HG03565 (cell line): ENCODE data around the gene FAM120B.
"Not testable (repeated sequence)": the region's sequence is repeated elsewhere in the genome, so short reads cannot be mapped to it uniquely, and the experiment has no call there.

Source experiments
- ATAC-seq: cut with Tn5 transposase; IDR thresholded peaks from one replicate; pipeline ENCODE4 v1.9.1; 2021; ENCODE audit warnings: mild to moderate bottlenecking, moderate library complexity; ENCODE audit not compliant: unreplicated experiment

The FAM120B gene

DNA sequence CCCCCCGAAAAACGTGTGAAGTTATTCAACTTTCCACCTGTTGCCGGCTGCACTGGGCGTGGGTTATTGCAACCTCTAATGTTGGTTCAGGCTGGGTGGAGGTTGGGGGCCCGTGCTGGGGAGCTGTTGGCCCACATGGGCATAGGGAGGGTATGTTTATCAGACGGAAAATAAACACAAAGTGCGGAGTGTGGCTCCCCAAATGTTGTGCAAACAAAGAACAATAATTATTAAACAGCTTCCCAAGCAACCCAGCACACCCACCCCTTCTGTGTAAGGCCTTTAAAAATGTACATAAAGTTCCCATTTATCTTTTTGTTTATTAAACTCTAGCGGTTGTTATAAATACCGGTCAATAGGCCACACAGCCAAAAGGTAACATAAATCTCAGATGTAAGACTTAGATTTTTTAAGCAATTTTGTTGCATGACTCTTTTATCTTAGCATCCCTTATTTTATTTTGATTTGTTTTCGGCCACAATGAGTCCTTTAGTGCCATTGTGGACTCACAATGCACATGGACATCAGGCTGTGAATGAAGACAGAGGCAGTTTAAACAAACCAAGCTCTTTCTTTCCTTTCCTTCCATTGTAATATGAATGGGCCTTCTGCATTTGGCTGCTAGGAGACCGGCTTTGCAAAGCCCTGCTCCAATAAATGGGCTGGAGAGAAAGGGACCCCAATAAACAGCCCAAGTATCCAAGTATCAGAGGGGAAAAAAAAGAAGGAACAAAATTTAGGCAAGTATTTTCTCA is 8.8 kb upstream of the FAM120B start:
- ATAC-seq, result no peak

- ATAC-seq, result no peak
Measured at GRCh38 chr6:170298688-170299087, 7.9 kb upstream of the FAM120B start.

DNA sequence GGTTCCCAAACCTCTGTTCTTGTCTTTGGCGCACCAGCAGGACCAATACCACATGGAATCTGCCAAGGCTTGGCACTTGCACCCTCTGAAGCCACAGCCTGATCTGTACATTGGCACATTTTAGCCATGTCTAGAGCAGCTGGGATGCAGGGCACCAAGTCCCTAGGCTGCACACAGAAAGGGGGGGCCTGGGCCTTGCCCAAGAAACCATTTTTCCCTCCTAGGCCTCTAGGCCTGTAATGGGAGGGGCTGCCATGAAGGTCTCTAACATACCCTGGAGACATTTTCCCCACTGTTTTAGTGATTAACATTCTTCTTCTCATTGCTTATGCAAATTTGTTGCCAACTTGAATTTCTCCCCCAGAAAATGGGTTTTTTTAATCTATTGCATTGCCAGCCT is 5.4 kb upstream of the FAM120B start:
- no peak for ATAC-seq

DNA sequence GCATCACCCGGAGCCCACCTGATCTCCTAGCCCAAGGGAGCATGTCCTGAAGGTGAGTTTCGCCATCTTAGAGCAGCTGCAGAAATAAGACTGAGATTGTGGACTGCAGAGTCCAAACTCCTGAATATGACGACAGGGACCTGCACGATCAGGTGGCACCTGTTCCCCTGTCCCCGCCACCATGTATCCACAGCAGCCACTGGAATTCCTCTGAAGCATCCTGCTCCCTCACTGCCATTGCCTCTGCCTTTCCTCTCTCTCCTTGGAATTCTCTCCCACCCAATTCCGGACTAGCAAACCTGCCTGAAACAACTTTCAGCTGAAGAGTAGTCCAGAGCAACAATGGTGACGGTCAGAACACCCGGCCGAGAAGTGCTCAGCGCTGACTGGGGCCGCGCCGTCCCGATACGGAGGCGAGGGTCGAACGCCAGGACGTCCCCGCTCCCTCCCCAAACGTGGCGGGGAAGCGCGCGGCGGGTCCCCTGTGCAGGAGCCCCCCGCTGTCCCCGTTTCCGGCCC is 694 bp upstream of the FAM120B start:
- no peak for ATAC-seq

GRCh38 chr6:170307080-170307545 is 555 bp downstream of the FAM120B start:
- ATAC-seq, result no peak

- ATAC-seq, result no peak
Measured at GRCh38 chr6:170308761-170309160, 2.2 kb downstream of the FAM120B start.

DNA sequence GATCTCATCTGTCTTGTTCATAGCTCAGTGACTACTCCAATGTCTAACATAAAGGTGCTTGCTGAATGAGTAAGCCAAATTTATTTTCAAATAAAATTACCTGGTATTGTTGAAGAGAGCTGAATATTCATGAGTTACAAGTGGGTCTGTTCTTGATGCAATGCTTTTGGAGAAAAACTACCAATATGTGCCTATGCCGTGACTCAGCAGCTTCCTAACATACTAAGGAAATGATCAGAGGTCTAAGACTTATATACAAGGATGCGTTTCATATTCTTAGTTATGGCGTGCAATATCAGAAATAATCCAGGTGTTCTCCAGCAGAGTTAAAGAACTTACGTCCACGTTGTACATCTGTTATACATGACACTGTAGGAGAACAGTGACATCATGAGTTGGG is 5.1 kb downstream of the FAM120B start:
- ATAC-seq, result no peak

GRCh38 chr6:170312876-170313275 is 6.3 kb downstream of the FAM120B start:
- no peak for ATAC-seq

GRCh38 chr6:170313716-170314295 is 7.2 kb downstream of the FAM120B start:
- ATAC-seq, result no peak

DNA sequence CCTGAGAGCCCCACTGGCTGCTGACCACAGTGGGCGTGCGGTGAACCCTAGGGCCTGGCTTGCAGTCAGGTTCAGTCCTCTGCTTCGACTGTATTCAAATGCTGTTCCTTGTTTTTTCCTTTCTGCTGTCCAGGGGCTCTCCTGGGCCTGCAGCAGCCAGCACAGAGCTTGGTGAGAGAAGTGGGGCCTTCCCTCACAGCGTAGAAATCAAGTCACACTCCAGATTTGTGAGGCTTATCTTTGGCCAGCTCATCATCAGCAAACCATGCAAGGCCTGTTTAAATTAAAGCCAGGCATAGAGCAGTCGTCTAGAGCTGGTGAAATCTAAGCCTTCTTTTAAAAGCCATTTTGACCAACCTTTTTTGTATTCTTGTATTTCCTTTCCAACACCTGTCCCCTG is 8.4 kb downstream of the FAM120B start:
- no peak for ATAC-seq

DNA sequence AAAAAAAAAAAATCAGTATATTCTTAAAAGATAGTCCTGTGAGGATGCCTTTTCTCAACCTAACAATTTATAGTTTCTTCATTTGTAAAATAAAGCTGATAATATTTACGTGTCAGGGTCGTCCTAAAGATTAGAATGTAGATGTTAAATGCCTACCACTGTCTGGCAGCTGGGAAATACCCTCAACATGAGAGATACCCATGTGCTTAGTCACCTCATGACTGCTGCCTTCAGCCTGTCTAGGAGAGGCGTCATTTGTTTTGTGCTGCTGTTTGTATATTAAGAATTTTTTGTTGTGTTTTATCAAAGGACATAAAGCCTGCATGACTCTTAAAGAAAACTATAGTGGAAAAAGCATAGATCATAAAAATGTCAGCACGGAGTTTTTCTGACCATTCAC is 9.5 kb downstream of the FAM120B start:
- no peak for ATAC-seq

DNA sequence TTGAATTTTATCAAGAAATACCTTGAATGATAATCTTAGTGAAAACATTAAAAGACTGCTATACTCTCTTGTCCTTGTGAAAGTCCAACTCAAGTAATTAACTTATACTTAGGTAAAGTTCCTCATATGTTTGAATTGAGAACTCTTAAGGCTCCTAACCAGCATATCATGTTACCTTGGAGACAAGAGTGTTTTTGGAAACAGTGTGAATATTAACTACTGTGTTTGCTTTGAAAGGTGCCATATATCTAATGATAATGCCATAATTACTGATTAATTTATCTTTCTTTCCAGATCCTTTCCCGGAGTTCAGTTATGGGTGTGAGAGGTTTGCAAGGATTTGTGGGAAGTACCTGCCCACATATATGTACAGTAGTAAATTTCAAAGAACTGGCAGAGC is 10.5 kb downstream of the FAM120B start:
- no peak for ATAC-seq

GRCh38 chr6:170317718-170318117 is 11.2 kb downstream of the FAM120B start:
- no peak for ATAC-seq

GRCh38 chr6:170329321-170329720 is 22.8 kb downstream of the FAM120B start:
- ATAC-seq, result no peak

- not testable (repeated sequence) for ATAC-seq
Measured at GRCh38 chr6:170335199-170335598, 28.6 kb downstream of the FAM120B start.

DNA sequence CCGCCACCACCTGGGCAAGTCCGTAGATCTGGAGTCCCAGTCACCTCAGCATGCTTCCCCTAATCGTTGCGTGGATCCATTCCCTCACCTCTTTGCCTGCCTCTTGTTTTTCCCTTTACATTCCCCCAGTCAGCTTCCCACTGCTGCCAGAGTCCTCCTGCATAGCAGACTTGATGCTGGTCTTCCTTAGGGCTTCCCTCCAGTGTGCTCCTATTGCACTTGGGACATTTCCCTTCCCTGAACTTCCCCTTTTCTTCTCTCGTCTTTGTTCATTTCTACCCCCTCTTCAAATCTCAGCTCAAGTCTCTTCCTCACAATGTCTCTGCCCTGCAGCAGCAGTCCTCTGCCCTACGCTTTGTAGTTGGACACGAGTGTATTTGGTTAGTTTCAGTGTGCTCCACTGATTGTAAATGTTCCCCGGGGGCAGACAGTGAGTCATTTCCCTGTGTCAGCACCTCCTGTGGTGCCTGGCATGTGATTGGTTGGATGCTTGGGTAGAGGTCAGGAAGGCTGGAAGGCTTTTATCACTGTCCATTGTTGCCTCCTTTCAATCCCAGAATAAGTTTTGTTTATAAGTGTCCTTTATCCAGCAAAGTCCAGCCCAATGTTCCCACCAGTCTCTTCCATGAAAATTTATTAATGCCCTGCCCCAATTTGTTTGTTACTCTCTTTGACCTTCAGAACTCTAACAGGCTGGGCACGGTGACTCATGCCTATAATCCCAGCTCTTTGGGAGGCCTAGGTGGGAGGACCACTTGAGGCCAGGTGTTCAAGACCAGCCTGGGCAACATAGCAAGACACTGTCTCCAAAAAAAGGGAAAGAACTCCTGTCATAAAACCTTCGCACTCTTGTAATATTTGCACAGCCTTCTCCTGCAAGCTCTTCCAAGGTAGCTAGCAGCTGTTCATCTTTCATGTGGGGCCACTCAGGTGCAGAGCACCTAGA is 38.3 kb downstream of the FAM120B start:
- ATAC-seq, result peak; percentile 53

DNA sequence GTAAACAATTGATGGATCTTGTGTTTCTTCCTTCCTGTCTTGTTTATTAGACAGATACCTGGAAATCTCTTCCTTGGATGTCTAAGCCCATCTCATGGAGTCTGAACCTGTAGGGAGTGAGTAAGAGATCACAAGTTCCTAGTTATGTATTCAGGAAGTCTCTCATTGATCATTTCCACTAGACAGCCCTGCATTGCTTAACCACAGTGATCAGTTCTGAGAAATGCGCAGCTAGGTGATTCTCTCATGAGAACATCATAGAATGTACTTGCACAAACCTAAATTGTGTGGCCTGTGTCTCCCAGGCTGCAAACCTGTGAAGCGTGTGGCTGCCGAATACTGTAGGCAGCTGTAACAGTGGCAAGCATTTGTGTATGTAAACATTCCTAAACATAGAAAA is 39.1 kb downstream of the FAM120B start:
- ATAC-seq, result peak; percentile 36

- ATAC-seq, result no peak
Measured at GRCh38 chr6:170346649-170347048, 40.1 kb downstream of the FAM120B start.

DNA sequence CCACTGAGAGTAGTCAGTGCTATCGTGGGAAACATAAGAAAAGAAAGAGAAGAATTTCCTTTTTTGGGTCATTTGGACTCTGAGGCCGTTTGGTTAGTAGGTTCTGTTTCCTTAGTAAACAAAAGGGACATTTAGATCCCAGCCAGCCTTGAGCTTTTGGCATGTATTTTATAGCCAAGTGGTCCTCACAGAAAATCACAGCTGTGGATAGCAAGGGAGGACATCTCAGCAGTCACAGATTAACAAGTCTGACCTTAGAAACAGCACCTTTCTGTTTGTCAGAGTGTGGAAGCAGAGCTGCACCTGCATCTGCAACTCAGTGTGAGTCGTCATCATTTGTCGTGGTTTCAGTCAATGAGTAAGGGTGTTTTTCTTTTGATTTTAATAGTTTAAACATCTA is 40.5 kb downstream of the FAM120B start:
- peak; percentile 42 for ATAC-seq

GRCh38 chr6:170347975-170348374 is 41.4 kb downstream of the FAM120B start:
- ATAC-seq, result no peak

- ATAC-seq, result not testable (repeated sequence)
Measured at GRCh38 chr6:170351456-170351855, 44.9 kb downstream of the FAM120B start.
